CD8-positive, alpha-beta memory T cell (primary cell): ENCODE results near the gene TMEM61. TPM values are rescaled to one million over a fixed set of nuclear protein-coding genes. Genes with fewer than 3 reads are reported as not detected.

Experiments used
- CTCF ChIA-PET: fragments of 350-600 bp; sonication (Branson Sonifier 250); formaldehyde crosslinking; loops from one replicate; lab custom pipeline; 2021; ENCODE audit warnings: antibody characterized with exemption; lab: Charles Lee
- POLR2A ChIA-PET: fragments of 350-600 bp; sonication (Branson Sonifier 250); formaldehyde crosslinking; loops from one replicate; lab custom pipeline; 2021; ENCODE audit warnings: antibody characterized with exemption; lab: Charles Lee
- DNase-seq, 5 donors: peaks; one replicate each; pipeline versions ENCODE4 v3.0.0 to v3.0.0-alpha.2; 2020 to 2022; ENCODE audit warnings: mixed read lengths in 1 of 5
- H3K27ac ChIP-seq: one replicate; pipeline ENCODE4 v1.7.0; 2013; ENCODE audit warnings: low read depth, mild to moderate bottlenecking, low read length, moderate library complexity
- H3K27me3 ChIP-seq: 2 replicates; pipeline ENCODE4 v1.7.0; 2013; ENCODE audit warnings: low read length, mild to moderate bottlenecking; ENCODE audit not compliant: insufficient read depth, poor library complexity, severe bottlenecking
- H3K36me3 ChIP-seq: 2 replicates; pipeline ENCODE4 v1.7.0; 2013; ENCODE audit warnings: mild to moderate bottlenecking, low read length, moderate library complexity; ENCODE audit not compliant: insufficient read depth
- H3K4me1 ChIP-seq: 2 replicates; pipeline ENCODE4 v1.7.0; 2013; ENCODE audit warnings: mild to moderate bottlenecking, low read length, moderate library complexity; ENCODE audit not compliant: insufficient read depth
- H3K4me3 ChIP-seq: 2 replicates; pipeline ENCODE4 v1.7.0; 2013; ENCODE audit warnings: mild to moderate bottlenecking, low read length
- H3K9me3 ChIP-seq: 2 replicates; pipeline ENCODE4 v1.7.0; 2013; ENCODE audit warnings: mild to moderate bottlenecking, low read length
- H3K27ac Mint-ChIP-seq, 8 donors: one replicate each; pipeline ENCODE4 v1.8.0; 2020 to 2021; ENCODE audit warnings: mixed read lengths in 8 of 8, mild to moderate bottlenecking in 6 of 8, inconsistent platforms in 3 of 8, moderate library complexity in 3 of 8
- H3K27me3 Mint-ChIP-seq, 2 donors: one replicate each; pipeline ENCODE4 v1.8.0; 2020 to 2021; ENCODE audit warnings: mixed read lengths in 2 of 2, mild to moderate bottlenecking in 1 of 2, moderate library complexity in 1 of 2
- H3K36me3 Mint-ChIP-seq, 3 donors: one replicate each; pipeline ENCODE4 v1.8.0; 2020 to 2021; ENCODE audit warnings: mixed read lengths in 3 of 3, inconsistent platforms in 1 of 3, mild to moderate bottlenecking in 1 of 3
- H3K4me1 Mint-ChIP-seq, 3 donors: one replicate each; pipeline ENCODE4 v1.8.0; 2020 to 2021; ENCODE audit warnings: mixed read lengths in 3 of 3, inconsistent platforms in 1 of 3, mild to moderate bottlenecking in 1 of 3
- H3K4me3 Mint-ChIP-seq, 7 donors: one replicate each; pipeline ENCODE4 v1.8.0; 2020 to 2021; ENCODE audit warnings: mixed read lengths in 7 of 7, mild to moderate bottlenecking in 6 of 7, moderate library complexity in 4 of 7, inconsistent platforms in 2 of 7
- H3K9me3 Mint-ChIP-seq, 5 donors: one replicate each; pipeline ENCODE4 v1.8.0; 2020 to 2022; ENCODE audit warnings: mixed read lengths in 5 of 5, mild to moderate bottlenecking in 3 of 5, moderate library complexity in 2 of 5, inconsistent platforms in 1 of 5
- polyA plus RNA-seq: library from polyadenylated mRNA; unstranded; fragments of 300-500 nt; fragmentation: Illumina TruSeq; gene quantifications from one replicate; pipeline ENCODE4 v1.2.3, GENCODE V29; 2021
- total RNA-seq, 2 experiments: library from RNA; stranded (reverse); gene quantifications; one replicate each; pipeline ENCODE4 v1.2.3, GENCODE V29; 2021

Gene TMEM61
- total and polyA plus RNA-seq, 3 experiments from 2014 or later, result not detected

DNA sequence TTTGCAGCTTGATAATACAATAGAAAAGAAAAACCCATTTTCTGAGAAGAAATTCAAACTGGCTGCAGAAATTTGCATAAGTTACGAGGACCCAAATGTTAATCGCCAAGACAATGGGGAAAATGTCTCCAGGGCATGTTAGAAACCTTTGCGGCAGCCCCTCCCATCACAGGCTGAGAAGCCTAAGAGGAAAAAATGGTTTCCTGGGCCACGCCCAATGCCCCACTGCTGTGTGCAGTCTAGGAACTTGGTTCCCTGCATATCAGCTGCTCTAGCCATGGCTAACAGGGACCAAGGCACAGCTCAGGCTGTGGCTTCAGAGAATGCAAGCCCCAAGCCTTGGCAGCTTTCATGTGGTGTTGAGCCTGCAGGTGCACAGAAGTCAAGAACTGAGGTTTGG lies 37.5 kb upstream of the TMEM61 start:
- no peak overlapping the region for H3K4me3 ChIP-seq
- no peak overlapping the region for H3K27ac ChIP-seq
- H3K4me1 Mint-ChIP-seq, result peaks cover 9 to 18% (median 12%) of the 10 kb centered on the region in 3 donors
- no peaks in the 10 kb centered on the region for H3K9me3 ChIP-seq
- H3K27me3 ChIP-seq, result no peaks in the 10 kb centered on the region
- H3K27ac Mint-ChIP-seq, result no peak overlapping the region
- no peaks in the 10 kb centered on the region for H3K9me3 Mint-ChIP-seq
- no peaks in the 10 kb centered on the region for H3K36me3 Mint-ChIP-seq
- no peaks in the 10 kb centered on the region for H3K36me3 ChIP-seq
- no peak overlapping the region for H3K4me3 Mint-ChIP-seq
- DNase-seq, result no peak
- POLR2A ChIA-PET, result no interaction called here
- H3K4me1 ChIP-seq, result no peaks in the 10 kb centered on the region
- CTCF ChIA-PET, result interaction anchor here (8.2 kb wide), 1 partner anchor 55 kb away, joined by 111 read pairs; the partner anchor contains the start of gene BSND
- H3K27me3 Mint-ChIP-seq, result peaks cover 11 to 17% of the 10 kb centered on the region in 2 donors

- H3K9me3 Mint-ChIP-seq, result no peaks in the 10 kb centered on the region
- H3K27me3 Mint-ChIP-seq, result peaks cover 11 to 14% of the 10 kb centered on the region in 2 donors
- peak overlapping the region in 2 of 8 donors; percentile 67 to 70 for H3K27ac Mint-ChIP-seq
- Histone ChIP-seq H3K36me3 (no peaks in the 10 kb centered on the region), H3K4me3 (no peak overlapping the region), H3K27me3 (no peaks in the 10 kb centered on the region), H3K27ac (no peak overlapping the region), H3K9me3 (no peaks in the 10 kb centered on the region), H3K4me1 (no peaks in the 10 kb centered on the region)
- H3K36me3 Mint-ChIP-seq, result no peaks in the 10 kb centered on the region
- peaks cover 11 to 19% (median 15%) of the 10 kb centered on the region in 3 donors for H3K4me1 Mint-ChIP-seq
- peak; percentile 32 to 74 (median 52) for DNase-seq
- ChIA-PET CTCF (interaction anchor here (0.8 to 8.2 kb wide), 11 partner anchors 10 to 77 kb away, joined by 3 to 111 read pairs (median 8); partner anchors contain the start of gene BSND), POLR2A (no interaction called here)
- peak overlapping the region in 2 of 7 donors; percentile 17 to 32 for H3K4me3 Mint-ChIP-seq
Measured at GRCh38 chr1:54944610-54945392, 35.6 kb upstream of the TMEM61 start.

DNA sequence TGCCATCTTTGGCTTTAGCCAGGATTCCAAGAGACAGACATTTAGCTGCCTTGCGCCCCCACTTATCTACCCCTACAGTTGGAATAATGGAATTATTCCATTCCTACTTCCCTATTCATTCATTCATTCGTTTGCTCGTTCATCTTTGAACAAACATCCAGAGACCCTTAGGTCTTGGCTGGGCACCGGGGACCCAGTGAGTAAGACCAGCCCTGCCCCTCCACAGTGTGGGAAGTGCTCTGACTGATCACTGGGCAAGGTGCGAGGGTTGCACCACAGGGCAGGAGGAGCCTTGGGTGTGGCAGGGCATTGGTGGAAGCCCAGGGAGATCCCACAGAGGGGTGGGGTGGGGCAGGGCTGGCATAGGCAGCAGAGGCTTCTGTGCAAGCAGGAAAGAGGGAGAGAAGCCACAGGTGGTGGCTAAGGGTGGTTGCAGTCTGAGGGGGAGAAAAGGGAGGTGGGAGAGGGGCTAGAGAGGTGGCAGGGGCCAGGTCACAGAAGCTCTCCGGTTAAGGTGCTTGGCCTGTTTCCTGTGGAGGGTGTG lies 35.0 kb upstream of the TMEM61 start:
- peaks cover 17 to 23% (median 20%) of the 10 kb centered on the region in 3 donors for H3K4me1 Mint-ChIP-seq
- H3K36me3 Mint-ChIP-seq, result no peaks in the 10 kb centered on the region
- Histone ChIP-seq H3K27ac (no peak overlapping the region), H3K27me3 (no peaks in the 10 kb centered on the region), H3K4me3 (no peak overlapping the region), H3K36me3 (no peaks in the 10 kb centered on the region), H3K4me1 (no peaks in the 10 kb centered on the region), H3K9me3 (no peaks in the 10 kb centered on the region)
- no peaks in the 10 kb centered on the region for H3K9me3 Mint-ChIP-seq
- ChIA-PET POLR2A (no interaction called here), CTCF (interaction anchor here (0.8 to 8.2 kb wide), 11 partner anchors 11 to 76 kb away, joined by 3 to 111 read pairs (median 8); partner anchors contain the start of gene BSND)
- peak overlapping the region in 3 of 8 donors; percentile 41 to 70 (median 67) for H3K27ac Mint-ChIP-seq
- peak overlapping the region in 2 of 7 donors; percentile 17 to 32 for H3K4me3 Mint-ChIP-seq
- peaks cover 11 to 14% of the 10 kb centered on the region in 2 donors for H3K27me3 Mint-ChIP-seq
- DNase-seq, result no peak

DNA sequence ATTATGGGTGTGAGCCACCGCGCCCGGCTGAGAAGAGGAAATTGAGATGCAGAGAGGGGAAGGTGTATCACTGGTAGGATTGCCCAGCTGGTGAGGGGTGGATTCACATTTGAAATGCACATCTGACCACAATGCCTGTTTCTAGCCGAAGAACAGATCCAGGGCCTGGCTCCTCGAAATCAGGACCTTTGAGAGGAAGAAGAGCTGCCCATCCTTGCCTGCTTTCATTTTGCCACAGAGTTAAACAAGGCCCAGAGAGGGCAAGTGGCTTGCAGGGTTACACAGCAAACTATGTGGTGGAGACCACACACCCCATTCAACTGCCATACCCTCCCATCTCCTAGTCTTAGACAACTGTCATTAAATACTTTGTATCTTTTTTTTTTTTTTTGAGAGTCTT lies 32.9 kb upstream of the TMEM61 start:
- no peak for DNase-seq
- H3K9me3 Mint-ChIP-seq, result no peaks in the 10 kb centered on the region
- Histone ChIP-seq H3K4me1 (no peaks in the 10 kb centered on the region), H3K9me3 (no peaks in the 10 kb centered on the region), H3K4me3 (no peak overlapping the region), H3K36me3 (no peaks in the 10 kb centered on the region), H3K27me3 (no peaks in the 10 kb centered on the region), H3K27ac (no peak overlapping the region)
- peak overlapping the region in 1 of 8 donors; percentile 47 for H3K27ac Mint-ChIP-seq
- POLR2A ChIA-PET, result no interaction called here
- H3K4me3 Mint-ChIP-seq, result no peak overlapping the region
- peaks cover 22 to 27% (median 24%) of the 10 kb centered on the region in 3 donors for H3K4me1 Mint-ChIP-seq
- CTCF ChIA-PET, result interaction anchor here (8.2 kb wide), 1 partner anchor 51 kb away, joined by 111 read pairs; the partner anchor contains the start of gene BSND
- peaks cover 6 to 11% of the 10 kb centered on the region in 2 donors for H3K27me3 Mint-ChIP-seq
- H3K36me3 Mint-ChIP-seq, result no peaks in the 10 kb centered on the region

GRCh38 chr1:54949053-54949452 lies 31.4 kb upstream of the TMEM61 start:
- H3K4me3 ChIP-seq, result no peak overlapping the region
- Mint-ChIP-seq H3K36me3 (no peaks in the 10 kb centered on the region), H3K4me1 (peaks cover 22 to 27% (median 24%) of the 10 kb centered on the region in 3 donors), H3K27me3 (peaks cover 0 to 7% of the 10 kb centered on the region in 2 donors), H3K4me3 (no peak overlapping the region), H3K27ac (peak overlapping the region in 4 of 8 donors; percentile 9 to 82 (median 30)), H3K9me3 (no peaks in the 10 kb centered on the region)
- no peaks in the 10 kb centered on the region for H3K27me3 ChIP-seq
- H3K4me1 ChIP-seq, result no peaks in the 10 kb centered on the region
- ChIA-PET POLR2A (no interaction called here), CTCF (interaction anchor here (1.1 to 8.2 kb wide), 3 partner anchors 8 to 49 kb away, joined by 3 to 111 read pairs (median 13); partner anchors contain the start of gene BSND)
- no peaks in the 10 kb centered on the region for H3K36me3 ChIP-seq
- no peak overlapping the region for H3K27ac ChIP-seq
- no peaks in the 10 kb centered on the region for H3K9me3 ChIP-seq
- DNase-seq, result peak in 1 of 5 donors; percentile 3

GRCh38 chr1:54950006-54950368 lies 30.4 kb upstream of the TMEM61 start:
- H3K27ac ChIP-seq, result no peak overlapping the region
- ChIA-PET POLR2A (interaction anchor here (0.6 kb wide), 1 partner anchor 283 kb away, joined by 3 read pairs; no protein-coding TSS in a partner anchor), CTCF (interaction anchor here (1.1 to 8.2 kb wide), 8 partner anchors 9 to 72 kb away, joined by 3 to 111 read pairs (median 6); partner anchors contain the start of gene BSND)
- H3K36me3 ChIP-seq, result no peaks in the 10 kb centered on the region
- no peak overlapping the region for H3K4me3 ChIP-seq
- no peaks in the 10 kb centered on the region for H3K9me3 ChIP-seq
- Mint-ChIP-seq H3K4me1 (peaks cover 20 to 26% (median 22%) of the 10 kb centered on the region in 3 donors), H3K4me3 (peak overlapping the region in 2 of 7 donors; percentile 10 to 32), H3K36me3 (no peaks in the 10 kb centered on the region), H3K9me3 (peaks cover 0 to 2% (median 0%) of the 10 kb centered on the region in 5 donors), H3K27ac (peak overlapping the region in 1 of 8 donors; percentile 21), H3K27me3 (peaks cover 0 to 11% of the 10 kb centered on the region in 2 donors)
- no peak for DNase-seq
- H3K27me3 ChIP-seq, result no peaks in the 10 kb centered on the region
- no peaks in the 10 kb centered on the region for H3K4me1 ChIP-seq

- Histone ChIP-seq H3K4me1 (no peaks in the 10 kb centered on the region), H3K4me3 (no peak overlapping the region), H3K27ac (no peak overlapping the region), H3K27me3 (no peaks in the 10 kb centered on the region), H3K36me3 (no peaks in the 10 kb centered on the region), H3K9me3 (no peaks in the 10 kb centered on the region)
- Mint-ChIP-seq H3K27me3 (peaks cover 0 to 6% of the 10 kb centered on the region in 2 donors), H3K36me3 (no peaks in the 10 kb centered on the region), H3K9me3 (peaks cover 0 to 2% (median 0%) of the 10 kb centered on the region in 5 donors), H3K4me1 (peaks cover 15 to 21% (median 16%) of the 10 kb centered on the region in 3 donors), H3K4me3 (peak overlapping the region in 4 of 7 donors; percentile 15 to 46 (median 34)), H3K27ac (peak overlapping the region in 2 of 8 donors; percentile 21 to 40)
- POLR2A ChIA-PET, result no interaction called here
- DNase-seq, result peak; percentile 21 to 54 (median 27)
- CTCF ChIA-PET, result interaction anchor here (0.7 to 8.2 kb wide), 10 partner anchors 10 to 72 kb away, joined by 3 to 111 read pairs (median 6); partner anchors contain the start of gene BSND
Measured at GRCh38 chr1:54950369-54951163, 29.9 kb upstream of the TMEM61 start.
